BLaER1 (cell line): ENCODE measurements around the gene ADRM1.

ENCODE experiments used
- H3K27ac ChIP-seq: shearing (Covaris generic); formaldehyde crosslinking; 2 replicates; pipeline ENCODE4 v1.8.1; 2022
- H3K27me3 ChIP-seq: shearing (Covaris generic); formaldehyde crosslinking; 2 replicates; pipeline ENCODE4 v1.8.1; 2022
- H3K36me3 ChIP-seq: shearing (Covaris generic); formaldehyde crosslinking; 2 replicates; pipeline ENCODE4 v1.8.1; 2022
- H3K4me1 ChIP-seq: shearing (Covaris generic); formaldehyde crosslinking; 2 replicates; pipeline ENCODE4 v1.8.1; 2022
- H3K4me2 ChIP-seq: shearing (Covaris generic); formaldehyde crosslinking; 2 replicates; pipeline ENCODE4 v1.8.1; 2022
- H3K4me3 ChIP-seq: shearing (Covaris generic); formaldehyde crosslinking; 2 replicates; pipeline ENCODE4 v1.8.1; 2022
- H3K9ac ChIP-seq: shearing (Covaris generic); formaldehyde crosslinking; 2 replicates; pipeline ENCODE4 v1.8.1; 2022
- H3K9me3 ChIP-seq: shearing (Covaris generic); formaldehyde crosslinking; 2 replicates; pipeline ENCODE4 v1.8.1; 2022
- H4K20me1 ChIP-seq: shearing (Covaris generic); formaldehyde crosslinking; 2 replicates; pipeline ENCODE4 v1.8.1; 2022
- Cebpa-rat ChIP-seq: shearing (Covaris generic); IDR thresholded peaks from 2 replicates; pipeline ENCODE4 v1.8.1; 2022

Gene ADRM1

GRCh38 chr20:62314711-62315302, 12.0 kb downstream of the ADRM1 start:
- TF ChIP-seq Cebpa-rat = no peak
- Histone ChIP-seq H3K36me3 (peaks cover 89% of the 10 kb centered on the region), H3K27me3 (no peaks in the 10 kb centered on the region), H3K4me3 (no peak overlapping the region), H3K4me2 (no peak overlapping the region), H4K20me1 (no peaks in the 10 kb centered on the region), H3K9me3 (no peaks in the 10 kb centered on the region), H3K9ac (no peak overlapping the region), H3K27ac (no peak overlapping the region), H3K4me1 (no peaks in the 10 kb centered on the region)

GRCh38 chr20:62315773-62316172, 13.0 kb downstream of the ADRM1 start:
- H3K9ac ChIP-seq = no peak overlapping the region
- H3K9me3 ChIP-seq = no peaks in the 10 kb centered on the region
- H3K27me3 ChIP-seq = no peaks in the 10 kb centered on the region
- TF ChIP-seq Cebpa-rat = no peak
- no peak overlapping the region for H3K4me2 ChIP-seq
- H4K20me1 ChIP-seq = no peaks in the 10 kb centered on the region
- no peaks in the 10 kb centered on the region for H3K4me1 ChIP-seq
- no peak overlapping the region for H3K4me3 ChIP-seq
- peaks cover 85% of the 10 kb centered on the region for H3K36me3 ChIP-seq
- H3K27ac ChIP-seq = no peak overlapping the region

GRCh38 chr20:62316331-62317166, 13.8 kb downstream of the ADRM1 start:
- Histone ChIP-seq H3K27ac (no peak overlapping the region), H3K36me3 (peaks cover 78% of the 10 kb centered on the region)
- no peak for TF ChIP-seq Cebpa-rat

GRCh38 chr20:62317167-62317655, 14.4 kb downstream of the ADRM1 start:
- no peak overlapping the region for H3K4me2 ChIP-seq
- peaks cover 79% of the 10 kb centered on the region for H3K36me3 ChIP-seq
- no peaks in the 10 kb centered on the region for H4K20me1 ChIP-seq
- no peak for TF ChIP-seq Cebpa-rat
- no peak overlapping the region for H3K27ac ChIP-seq
- H3K27me3 ChIP-seq = no peaks in the 10 kb centered on the region
- no peaks in the 10 kb centered on the region for H3K9me3 ChIP-seq
- no peak overlapping the region for H3K4me3 ChIP-seq
- no peak overlapping the region for H3K9ac ChIP-seq
- H3K4me1 ChIP-seq = no peaks in the 10 kb centered on the region

More at GRCh38 chr20:62316331-62317166, 13.8 kb downstream of the ADRM1 start:
- Histone ChIP-seq H3K4me1 (no peaks in the 10 kb centered on the region), H3K27me3 (no peaks in the 10 kb centered on the region), H3K9me3 (no peaks in the 10 kb centered on the region), H3K4me3 (no peak overlapping the region), H3K4me2 (no peak overlapping the region), H4K20me1 (no peaks in the 10 kb centered on the region), H3K9ac (no peak overlapping the region)

DNA sequence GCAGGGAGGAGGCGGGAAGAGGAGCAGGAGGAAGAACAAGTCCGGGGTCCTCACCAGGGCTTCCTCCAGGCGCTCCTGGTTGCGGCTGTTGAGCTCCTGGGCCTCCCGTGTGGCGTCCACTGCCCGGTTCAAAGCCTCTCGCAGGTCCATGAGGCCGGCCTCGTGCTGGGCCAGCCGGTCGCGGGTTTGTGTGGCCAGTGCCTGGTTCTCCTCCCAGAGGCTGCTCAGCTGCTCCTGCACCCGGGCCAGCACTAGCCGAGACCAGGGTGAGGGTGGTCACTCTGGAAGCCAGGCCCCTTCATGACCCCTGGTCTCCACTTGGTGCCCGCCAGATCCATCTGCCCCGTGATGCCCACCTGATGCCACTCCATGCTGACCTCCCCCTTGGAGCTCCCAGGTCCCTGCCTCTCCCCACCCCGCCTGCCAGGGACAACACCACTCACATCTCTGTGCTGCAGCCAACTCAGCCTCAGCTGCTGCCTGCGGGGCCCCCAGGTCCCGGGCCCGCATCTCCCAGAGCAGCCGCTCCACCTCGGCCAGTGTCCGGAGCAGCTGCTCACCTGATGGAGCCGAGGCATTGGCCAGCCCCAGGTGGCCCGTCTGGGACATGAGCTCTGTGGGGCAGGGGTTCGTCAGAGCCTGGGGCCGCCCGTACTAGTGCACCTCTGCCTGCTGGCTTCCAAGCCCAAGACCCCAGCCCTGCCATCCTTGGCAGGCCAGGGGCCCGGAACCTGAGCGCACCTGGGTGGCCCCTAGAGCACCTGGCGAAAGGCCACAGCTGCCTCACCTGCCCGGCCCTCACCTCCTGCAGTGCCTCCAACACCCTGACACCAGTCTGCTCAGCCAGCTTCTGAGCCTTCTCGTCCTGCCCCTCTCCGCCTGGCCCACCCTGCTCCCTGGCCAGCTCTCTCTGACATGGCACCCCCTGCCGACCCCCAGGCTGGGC, 15.9 kb downstream of the ADRM1 start:
- Histone ChIP-seq H3K27ac (no peak overlapping the region), H3K4me3 (no peak overlapping the region)

DNA sequence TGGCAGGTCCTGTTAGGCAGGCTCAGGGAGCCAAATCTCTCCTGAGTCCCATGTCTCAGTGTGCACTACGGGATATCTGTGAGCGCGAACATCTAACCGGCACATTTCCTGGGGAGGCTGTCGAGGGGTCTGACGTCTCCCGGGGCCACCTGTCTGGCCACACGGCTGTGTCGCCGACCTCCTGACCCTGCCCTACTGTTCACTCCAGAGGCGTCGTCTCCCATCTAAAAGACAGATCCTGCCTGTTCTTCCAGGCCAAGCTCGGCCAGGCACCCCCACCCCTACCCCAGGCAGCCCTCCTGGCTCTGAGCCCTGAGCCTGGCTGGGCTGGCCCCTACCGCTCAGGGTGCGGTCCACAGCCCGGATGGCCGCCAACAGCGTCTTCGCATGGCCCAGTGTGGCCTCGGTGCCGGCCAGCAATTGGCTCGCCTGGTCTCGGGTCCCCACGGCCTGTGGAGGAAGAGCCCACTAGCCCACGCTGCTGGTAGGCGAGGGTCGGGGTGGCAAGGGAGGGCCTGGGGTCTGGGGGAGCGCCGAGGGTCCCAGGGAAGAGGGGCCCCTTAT, 16.6 kb downstream of the ADRM1 start:
- no peak for TF ChIP-seq Cebpa-rat
- Histone ChIP-seq H3K4me3 (no peak overlapping the region), H4K20me1 (no peaks in the 10 kb centered on the region), H3K27me3 (no peaks in the 10 kb centered on the region), H3K27ac (no peak overlapping the region), H3K9me3 (no peaks in the 10 kb centered on the region), H3K9ac (no peak overlapping the region), H3K36me3 (peaks cover 71% of the 10 kb centered on the region), H3K4me1 (no peaks in the 10 kb centered on the region), H3K4me2 (no peak overlapping the region)

More for the DNA sequence above, 15.9 kb downstream of the ADRM1 start:
- H4K20me1 ChIP-seq = no peaks in the 10 kb centered on the region
- H3K27me3 ChIP-seq = no peaks in the 10 kb centered on the region
- H3K4me2 ChIP-seq = no peak overlapping the region
- H3K9me3 ChIP-seq = no peaks in the 10 kb centered on the region
- peaks cover 71% of the 10 kb centered on the region for H3K36me3 ChIP-seq
- H3K9ac ChIP-seq = no peak overlapping the region
- no peak for TF ChIP-seq Cebpa-rat
- no peaks in the 10 kb centered on the region for H3K4me1 ChIP-seq

DNA sequence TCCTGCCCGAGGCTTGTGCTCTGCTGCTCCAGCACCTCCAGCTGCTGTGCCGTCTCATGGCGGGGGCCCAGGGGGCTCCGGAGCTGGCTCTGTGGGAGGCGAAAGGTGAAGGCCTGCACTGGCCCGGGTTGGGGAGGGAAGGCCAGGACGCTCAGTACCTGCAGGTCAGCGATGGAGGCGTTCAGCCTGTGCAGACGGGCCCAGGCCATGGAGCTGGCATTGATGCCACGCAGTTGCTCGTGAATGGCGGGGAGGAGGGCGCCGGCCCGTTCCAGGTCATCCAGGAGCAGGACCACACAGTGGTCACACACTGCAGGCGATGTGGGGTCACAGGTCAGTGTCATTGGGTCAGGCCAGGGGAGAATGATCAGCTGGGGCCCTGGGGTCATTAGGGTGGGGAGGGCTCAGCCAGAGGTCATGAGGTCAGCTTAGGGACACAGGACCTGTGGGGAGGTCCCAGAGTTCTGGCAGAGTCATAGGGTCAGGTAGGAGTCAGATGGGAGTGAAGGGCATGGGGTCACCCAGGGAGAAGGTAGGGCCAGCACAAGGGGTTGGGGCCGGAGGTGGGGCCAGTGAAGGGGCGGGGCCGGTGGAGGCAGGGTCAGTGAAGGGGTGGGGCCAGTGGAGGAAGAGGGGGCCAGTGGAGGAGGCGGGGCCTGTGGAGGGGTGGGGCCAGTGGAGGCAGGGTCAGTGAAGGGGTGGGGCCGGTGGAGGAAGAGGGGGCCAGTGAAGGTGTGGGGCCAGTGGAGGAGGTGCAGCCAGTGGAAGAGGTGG, 18.0 kb downstream of the ADRM1 start:
- no peak overlapping the region for H3K27ac ChIP-seq
- no peak overlapping the region for H3K4me2 ChIP-seq
- H3K27me3 ChIP-seq = no peaks in the 10 kb centered on the region
- no peaks in the 10 kb centered on the region for H3K9me3 ChIP-seq
- no peak overlapping the region for H3K9ac ChIP-seq
- H3K4me3 ChIP-seq = no peak overlapping the region
- H3K4me1 ChIP-seq = no peaks in the 10 kb centered on the region
- TF ChIP-seq Cebpa-rat = no peak
- H4K20me1 ChIP-seq = no peaks in the 10 kb centered on the region
- H3K36me3 ChIP-seq = peaks cover 71% of the 10 kb centered on the region

DNA sequence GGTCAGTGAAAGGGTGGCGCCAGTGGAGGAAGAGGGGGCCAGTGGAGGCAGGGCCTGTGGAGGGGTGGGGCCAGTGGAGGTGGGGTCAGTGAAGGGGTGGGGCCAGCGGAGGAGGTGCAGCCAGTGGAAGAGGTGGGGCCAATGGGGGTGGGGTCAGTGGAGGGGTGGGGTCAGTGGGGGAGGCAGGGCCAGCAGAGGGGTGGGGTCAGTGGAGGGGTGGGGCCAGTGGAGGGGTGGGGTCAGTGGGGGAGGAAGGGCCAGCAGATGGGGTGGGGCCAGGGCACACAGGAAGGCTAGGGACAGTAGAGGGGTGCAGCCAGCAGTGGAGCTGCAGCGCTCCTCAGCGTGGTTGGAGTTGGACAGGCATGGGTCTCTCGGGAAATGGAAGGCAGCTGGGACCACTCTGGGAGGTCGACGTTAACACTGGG, 18.7 kb downstream of the ADRM1 start:
- H3K36me3 ChIP-seq = peaks cover 69% of the 10 kb centered on the region
- no peaks in the 10 kb centered on the region for H3K9me3 ChIP-seq
- TF ChIP-seq Cebpa-rat = no peak
- H3K4me1 ChIP-seq = no peaks in the 10 kb centered on the region
- no peaks in the 10 kb centered on the region for H4K20me1 ChIP-seq
- H3K9ac ChIP-seq = no peak overlapping the region
- H3K27me3 ChIP-seq = no peaks in the 10 kb centered on the region
- H3K27ac ChIP-seq = no peak overlapping the region
- no peak overlapping the region for H3K4me3 ChIP-seq
- H3K4me2 ChIP-seq = no peak overlapping the region

- H3K27me3 ChIP-seq = no peaks in the 10 kb centered on the region
- no peaks in the 10 kb centered on the region for H3K4me1 ChIP-seq
- no peaks in the 10 kb centered on the region for H3K9me3 ChIP-seq
- H3K4me2 ChIP-seq = no peak overlapping the region
- no peaks in the 10 kb centered on the region for H4K20me1 ChIP-seq
- no peak overlapping the region for H3K9ac ChIP-seq
- H3K27ac ChIP-seq = no peak overlapping the region
- no peak overlapping the region for H3K4me3 ChIP-seq
- peaks cover 69% of the 10 kb centered on the region for H3K36me3 ChIP-seq
- no peak for TF ChIP-seq Cebpa-rat
Measured at GRCh38 chr20:62321975-62322374, 19.2 kb downstream of the ADRM1 start.
